BJ (cell line): Measurements from ENCODE around the gene PVR. TPM values are rescaled to one million over a fixed set of nuclear protein-coding genes. Genes with fewer than 3 reads are reported as not detected.
"Not testable (repeated sequence)": the region's sequence is repeated elsewhere in the genome, so short reads cannot be mapped to it uniquely, and the experiment has no call there.

ENCODE experiments used
- CTCF ChIA-PET: fragments of 350-600 bp; formaldehyde crosslinking; extraction: SDS; loops from one replicate; lab custom pipeline; 2021; ENCODE audit warnings: antibody characterized with exemption, inconsistent platforms; lab: Yijun Ruan, JAX
- POLR2A ChIA-PET: fragments of 300-600 bp; sonication (Branson Sonifier 250); formaldehyde crosslinking; extraction: SDS; loops from one replicate; lab custom pipeline; 2021; ENCODE audit warnings: antibody characterized with exemption; lab: Charles Lee
- DNase-seq: peaks from one replicate; pipeline ENCODE4 v3.0.0-alpha.2; 2011; ENCODE audit warnings: low read depth
- H3K27me3 ChIP-seq: 2 replicates; pipeline ENCODE4 v1.6.0; 2011; ENCODE audit warnings: low read length; ENCODE audit not compliant: control insufficient read depth, insufficient read depth
- H3K36me3 ChIP-seq: 2 replicates; pipeline ENCODE4 v1.5.1; 2011; ENCODE audit warnings: low read length; ENCODE audit not compliant: control insufficient read depth, insufficient read depth
- H3K4me3 ChIP-seq: 2 replicates; pipeline ENCODE4 v1.5.1; 2011; ENCODE audit warnings: low read depth, mild to moderate bottlenecking, control low read depth, low read length
- polyA plus RNA-seq: library from polyadenylated mRNA; depleted of rRNA; stranded (reverse); fragments of >200 nt; gene quantifications from 2 replicates; pipeline ENCODE4 v1.2.3, GENCODE V29; 2011
- TF ChIP-seq, protein P1 (sequence below): IDR thresholded peaks from 2 replicates; pipeline ENCODE4 v1.5.1; 2011; ENCODE audit warnings: low read depth, mild to moderate bottlenecking, control low read depth, inconsistent platforms, low read length, moderate library complexity; ENCODE audit not compliant: insufficient read depth

PVR gene
- polyA plus RNA-seq, 1 experiment = 129 TPM

DNA sequence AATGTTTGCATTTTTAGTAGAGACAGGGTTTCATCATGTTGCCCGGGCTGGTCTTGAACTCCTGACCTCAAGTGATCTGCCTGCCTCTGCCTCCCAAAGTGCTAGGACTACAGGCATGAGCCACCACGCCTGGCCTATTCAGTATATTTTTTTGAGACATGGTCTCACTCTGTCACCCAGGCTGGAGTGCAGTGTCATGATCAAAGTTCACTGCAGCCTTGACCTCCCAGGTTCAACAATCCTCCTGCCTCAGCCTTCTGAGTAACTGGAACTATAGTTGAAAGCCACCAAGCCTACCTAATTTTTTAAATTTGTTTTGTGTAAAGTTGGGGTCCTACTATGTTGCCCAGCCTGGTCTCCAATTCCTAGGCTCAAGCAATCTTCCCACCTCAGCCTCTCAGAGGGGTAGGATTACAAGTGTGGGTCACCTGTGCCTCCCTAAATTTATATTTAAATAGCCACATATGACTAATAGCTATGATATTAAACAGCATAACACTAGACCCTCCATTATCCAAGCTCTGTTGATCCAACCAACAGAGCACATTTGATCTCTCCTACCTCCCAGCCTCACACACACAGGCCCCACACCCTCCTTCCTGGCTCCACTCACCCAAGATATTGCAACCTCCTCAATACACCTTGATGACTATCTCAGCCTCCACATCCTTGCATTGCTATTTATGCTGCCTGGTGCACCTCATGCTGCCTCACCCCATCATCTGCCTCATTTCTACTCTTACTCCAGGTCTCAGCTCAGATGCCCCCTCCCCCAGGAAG, 25.5 kb downstream of the PVR start:
- DNase-seq = no peak
- H3K27me3 ChIP-seq = no peaks in the 10 kb centered on the region
- 0 out of 2 replicates have a peak, but pooled peaks cover under 1% of the 10 kb centered on the region for H3K36me3 ChIP-seq
- ChIA-PET CTCF (interaction anchor here (1.9 kb wide), 1 partner anchor 99 kb away, joined by 6 read pairs; no protein-coding TSS in a partner anchor), POLR2A (no interaction called here)
- H3K4me3 ChIP-seq = no peak overlapping the region
- TF ChIP-seq, protein P1, sequence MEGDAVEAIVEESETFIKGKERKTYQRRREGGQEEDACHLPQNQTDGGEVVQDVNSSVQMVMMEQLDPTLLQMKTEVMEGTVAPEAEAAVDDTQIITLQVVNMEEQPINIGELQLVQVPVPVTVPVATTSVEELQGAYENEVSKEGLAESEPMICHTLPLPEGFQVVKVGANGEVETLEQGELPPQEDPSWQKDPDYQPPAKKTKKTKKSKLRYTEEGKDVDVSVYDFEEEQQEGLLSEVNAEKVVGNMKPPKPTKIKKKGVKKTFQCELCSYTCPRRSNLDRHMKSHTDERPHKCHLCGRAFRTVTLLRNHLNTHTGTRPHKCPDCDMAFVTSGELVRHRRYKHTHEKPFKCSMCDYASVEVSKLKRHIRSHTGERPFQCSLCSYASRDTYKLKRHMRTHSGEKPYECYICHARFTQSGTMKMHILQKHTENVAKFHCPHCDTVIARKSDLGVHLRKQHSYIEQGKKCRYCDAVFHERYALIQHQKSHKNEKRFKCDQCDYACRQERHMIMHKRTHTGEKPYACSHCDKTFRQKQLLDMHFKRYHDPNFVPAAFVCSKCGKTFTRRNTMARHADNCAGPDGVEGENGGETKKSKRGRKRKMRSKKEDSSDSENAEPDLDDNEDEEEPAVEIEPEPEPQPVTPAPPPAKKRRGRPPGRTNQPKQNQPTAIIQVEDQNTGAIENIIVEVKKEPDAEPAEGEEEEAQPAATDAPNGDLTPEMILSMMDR = no peak

DNA sequence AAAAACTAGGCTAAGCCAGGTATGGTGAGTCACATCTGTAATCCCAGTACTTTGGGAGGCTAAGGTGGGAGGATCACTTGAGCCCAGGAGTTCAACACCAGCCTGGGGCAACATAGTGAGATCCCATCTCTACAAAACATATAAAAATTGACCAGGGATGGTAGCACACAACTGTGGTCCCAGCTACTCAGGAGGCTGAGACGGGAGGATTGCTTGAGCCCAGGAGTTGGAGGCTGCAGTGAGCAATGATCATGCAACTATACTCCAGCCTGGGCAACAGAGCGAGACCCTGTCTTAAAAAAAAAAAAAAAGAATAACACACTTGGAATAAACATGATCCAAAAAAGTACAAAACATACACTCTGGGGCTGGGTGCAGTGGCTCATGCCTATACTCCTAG, 26.3 kb downstream of the PVR start:
- H3K36me3 ChIP-seq, POLR2A ChIA-PET, H3K27me3 ChIP-seq, DNase-seq, H3K4me3 ChIP-seq: not testable (repeated sequence)
- CTCF ChIA-PET = interaction anchor here (1.9 kb wide), 1 partner anchor 100 kb away, joined by 6 read pairs; no protein-coding TSS in a partner anchor

DNA sequence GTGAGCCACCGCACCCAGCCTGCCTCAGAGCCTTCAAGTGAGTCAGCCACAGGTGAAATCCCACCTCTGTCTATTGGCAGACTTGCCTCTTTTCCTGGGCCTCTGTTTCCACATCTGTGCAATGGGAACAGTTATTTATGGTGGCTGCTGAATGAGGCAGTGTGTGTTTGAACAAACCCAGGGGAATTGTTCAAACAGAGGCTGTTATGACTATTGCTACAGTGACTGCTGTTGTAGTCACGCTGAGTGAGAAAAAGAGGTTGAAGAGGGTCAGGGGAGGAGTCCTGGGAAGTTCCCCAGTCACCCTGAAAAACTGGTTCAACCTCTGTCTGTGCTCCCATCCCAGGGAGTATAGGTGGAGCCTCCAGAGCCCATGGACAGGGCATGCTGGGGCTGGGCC, 27.7 kb downstream of the PVR start, which contains the start of gene CEACAM19:
Gene CEACAM19 (plus strand): TSS at position 83 of the 400 bp plus-strand sequence. CDS start 450 bp downstream, outside the sequence.
- Histone ChIP-seq H3K36me3 (no peaks in the 10 kb centered on the region), H3K4me3 (no peak within 1 kb of the TSS), H3K27me3 (no peaks in the 10 kb centered on the region)
- TF ChIP-seq, protein P1 = no peak
- CTCF ChIA-PET = interaction anchor here (1.0 to 2.0 kb wide), 3 partner anchors 9 to 101 kb away, joined by 3 to 9 read pairs (median 6); no protein-coding TSS in a partner anchor
- POLR2A ChIA-PET = no interaction called here
- DNase-seq = no peak

DNA sequence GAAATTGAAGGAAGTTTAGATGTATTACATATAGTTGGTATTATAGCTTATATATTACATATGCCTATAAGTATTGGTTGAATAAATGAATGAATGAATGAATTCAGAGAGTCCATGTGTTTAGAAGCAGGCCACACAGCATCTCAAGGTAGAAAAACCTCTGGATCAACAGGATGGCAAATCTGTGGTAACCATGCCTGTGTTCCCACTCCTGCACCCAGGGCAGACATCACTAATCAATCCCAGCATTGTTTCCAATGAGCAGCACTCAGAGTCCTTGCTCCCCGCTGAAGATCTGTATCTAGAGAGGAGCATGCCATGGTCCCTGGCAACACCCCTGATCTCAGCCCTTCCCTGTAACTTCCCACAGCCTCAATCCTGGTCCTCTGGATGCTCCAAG, 28.5 kb downstream of the PVR start:
- Histone ChIP-seq H3K27me3 (no peaks in the 10 kb centered on the region), H3K4me3 (no peak overlapping the region), H3K36me3 (no peaks in the 10 kb centered on the region)
- ChIA-PET POLR2A (interaction anchor here (0.6 kb wide), 1 partner anchor 8 kb away, joined by 3 read pairs; no protein-coding TSS in a partner anchor), CTCF (interaction anchor here (2.0 kb wide), 1 partner anchor 17 kb away, joined by 9 read pairs; no protein-coding TSS in a partner anchor)
- DNase-seq = no peak
- TF ChIP-seq, protein P1 = no peak

DNA sequence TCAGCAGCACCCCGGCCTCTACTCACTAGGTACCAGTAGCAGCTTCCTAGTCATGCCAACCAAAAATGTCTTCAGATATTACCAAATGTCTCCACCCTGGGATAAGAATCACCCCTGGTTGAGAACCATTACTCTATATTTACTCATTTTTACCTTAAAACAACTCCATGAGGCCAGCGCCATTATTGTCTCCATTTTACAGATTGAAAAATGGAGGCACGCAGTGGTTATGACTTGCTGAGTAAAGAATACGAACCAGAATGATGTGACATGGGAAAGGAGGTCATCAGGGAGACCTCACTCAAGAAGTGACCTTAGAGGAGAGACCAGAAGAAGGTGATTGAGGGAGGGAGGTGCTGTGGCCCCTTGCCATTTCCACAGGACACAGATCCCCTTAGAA, 29.8 kb downstream of the PVR start:
- no peaks in the 10 kb centered on the region for H3K36me3 ChIP-seq
- TF ChIP-seq, protein P1 = no peak
- POLR2A ChIA-PET = no interaction called here
- H3K4me3 ChIP-seq = no peak overlapping the region
- CTCF ChIA-PET = no interaction called here
- no peaks in the 10 kb centered on the region for H3K27me3 ChIP-seq
- no peak for DNase-seq
